NOMO-1 (cell line): ENCODE measurements around the gene MOSMO.
"Not testable (repeated sequence)": the region's sequence is repeated elsewhere in the genome, so short reads cannot be mapped to it uniquely, and the experiment has no call there.

Source experiments
- DNase-seq, 2 experiments: peaks; one replicate each; lab custom pipeline; 2025; ENCODE audit not compliant: unreplicated experiment in 2 of 2; lab: John Stamatoyannopoulos, UW

Gene MOSMO

GRCh38 chr16:22035153-22035552, 27.2 kb downstream of the MOSMO start:
- DNase-seq, result peak in 1 of 2 experiments; percentile 32

DNA sequence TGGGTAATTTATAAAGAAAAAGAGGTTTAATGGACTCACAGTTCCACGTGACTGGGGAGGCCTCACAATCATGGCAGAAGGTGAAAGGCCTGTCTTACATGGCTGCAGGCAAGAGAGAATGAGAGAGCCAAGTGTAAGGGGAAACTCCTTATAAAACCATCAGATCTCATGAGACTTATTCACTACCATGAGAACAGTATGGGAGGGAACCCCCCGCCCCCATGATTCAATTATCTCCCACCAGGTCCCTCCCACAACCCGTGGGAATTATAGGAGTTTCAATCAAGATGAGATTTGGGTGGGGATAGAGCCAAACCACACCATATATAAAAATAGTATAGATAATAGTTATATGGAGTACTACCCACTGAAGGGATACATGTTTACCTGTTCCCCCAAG, 36.0 kb downstream of the MOSMO start:
- DNase-seq, result not testable (repeated sequence)

DNA sequence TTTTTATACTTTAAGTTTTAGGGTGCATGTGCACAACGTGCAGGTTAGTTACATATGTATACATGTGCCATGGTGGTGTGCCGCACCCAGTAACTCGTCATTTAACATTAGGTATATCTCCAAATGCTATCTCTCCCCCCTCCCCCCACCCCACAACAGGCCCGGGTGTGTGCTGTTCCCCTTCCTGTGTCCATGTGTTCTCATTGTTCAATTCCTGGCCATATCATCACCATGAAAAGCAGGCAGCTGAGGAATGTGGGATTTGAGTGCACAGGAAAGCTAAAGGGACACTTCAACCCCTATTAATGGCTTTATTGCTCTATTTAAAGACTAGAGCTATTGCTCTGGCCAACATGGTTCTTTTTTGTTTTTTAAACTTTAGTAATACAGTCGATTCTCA, 38.0 kb downstream of the MOSMO start:
- DNase-seq, result not testable (repeated sequence)

DNA sequence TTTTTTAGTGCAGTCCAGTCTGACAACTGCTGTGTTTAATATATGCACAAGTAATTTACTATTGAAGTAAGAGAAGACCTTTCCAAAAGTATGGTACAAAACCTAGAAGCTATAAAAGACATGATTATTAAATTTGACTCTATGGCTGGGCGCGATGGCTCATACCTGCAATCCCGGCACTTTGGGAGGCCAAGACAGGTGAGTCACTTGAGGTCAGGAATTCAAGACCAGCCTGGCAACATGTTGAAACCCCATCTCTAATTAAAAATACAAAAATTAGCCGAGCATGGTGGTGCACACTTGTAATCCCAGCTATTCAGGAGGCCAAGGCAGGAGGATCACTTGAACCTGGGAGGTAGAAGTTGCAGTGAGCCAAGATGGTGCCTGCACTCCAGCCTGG, 43.1 kb downstream of the MOSMO start:
- no peak for DNase-seq

- DNase-seq, result no peak
These were observed 45.1 kb downstream of the MOSMO start for GRCh38 chr16:22052980-22053379.

DNA sequence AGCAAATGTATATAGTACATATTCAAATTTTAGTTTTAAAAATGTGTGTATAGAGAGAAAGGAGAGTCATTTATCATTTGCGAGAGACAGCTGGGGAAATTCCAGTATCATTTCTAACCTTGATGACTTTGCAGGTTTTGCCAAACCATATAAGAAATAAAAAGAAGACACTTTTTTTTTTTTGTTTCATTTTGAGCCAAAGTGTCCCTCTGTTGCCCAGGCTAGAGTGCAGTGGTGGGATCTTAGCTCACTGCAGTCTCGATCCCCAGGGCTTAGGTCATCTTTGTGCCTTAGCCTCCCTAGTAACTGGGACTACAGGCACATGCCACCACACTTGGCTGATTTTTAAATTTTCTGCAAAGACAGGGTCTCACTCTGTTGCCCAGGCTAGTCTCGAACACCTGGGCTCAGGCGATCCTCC, 46.0 kb downstream of the MOSMO start:
- DNase-seq, result no peak

GRCh38 chr16:22054847-22055590, 47.1 kb downstream of the MOSMO start:
- DNase-seq, result no peak

DNA sequence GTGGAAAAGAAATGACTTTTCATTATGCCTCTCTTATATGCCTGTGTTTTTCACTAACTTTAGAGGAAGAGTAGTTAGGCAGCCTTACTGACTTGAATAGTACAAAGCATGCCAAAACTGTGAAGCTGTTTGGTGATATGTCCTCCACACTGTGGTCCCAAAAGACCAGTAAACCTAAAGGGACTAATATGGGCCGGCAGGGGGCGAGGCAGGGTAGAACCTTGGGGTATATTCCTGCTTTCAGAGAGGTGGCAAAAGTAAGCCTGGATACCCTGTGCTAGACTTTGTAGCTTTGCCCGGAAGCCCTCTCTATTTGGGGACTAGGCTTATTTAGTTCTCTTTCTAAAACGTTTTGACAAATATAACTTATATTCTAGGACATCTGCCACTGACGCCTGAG, 48.0 kb downstream of the MOSMO start:
- DNase-seq, result no peak

- DNase-seq, result no peak
These were observed 56.1 kb downstream of the MOSMO start for GRCh38 chr16:22063888-22064467.

GRCh38 chr16:22065252-22065651, 57.3 kb downstream of the MOSMO start:
- peak in 1 of 2 experiments; percentile 28 for DNase-seq

GRCh38 chr16:22070361-22071330, 62.7 kb downstream of the MOSMO start:
- DNase-seq, result no peak

- DNase-seq, result no peak
These were observed 63.5 kb downstream of the MOSMO start for GRCh38 chr16:22071331-22071910.

GRCh38 chr16:22073350-22073749, 65.4 kb downstream of the MOSMO start:
- DNase-seq, result no peak

DNA sequence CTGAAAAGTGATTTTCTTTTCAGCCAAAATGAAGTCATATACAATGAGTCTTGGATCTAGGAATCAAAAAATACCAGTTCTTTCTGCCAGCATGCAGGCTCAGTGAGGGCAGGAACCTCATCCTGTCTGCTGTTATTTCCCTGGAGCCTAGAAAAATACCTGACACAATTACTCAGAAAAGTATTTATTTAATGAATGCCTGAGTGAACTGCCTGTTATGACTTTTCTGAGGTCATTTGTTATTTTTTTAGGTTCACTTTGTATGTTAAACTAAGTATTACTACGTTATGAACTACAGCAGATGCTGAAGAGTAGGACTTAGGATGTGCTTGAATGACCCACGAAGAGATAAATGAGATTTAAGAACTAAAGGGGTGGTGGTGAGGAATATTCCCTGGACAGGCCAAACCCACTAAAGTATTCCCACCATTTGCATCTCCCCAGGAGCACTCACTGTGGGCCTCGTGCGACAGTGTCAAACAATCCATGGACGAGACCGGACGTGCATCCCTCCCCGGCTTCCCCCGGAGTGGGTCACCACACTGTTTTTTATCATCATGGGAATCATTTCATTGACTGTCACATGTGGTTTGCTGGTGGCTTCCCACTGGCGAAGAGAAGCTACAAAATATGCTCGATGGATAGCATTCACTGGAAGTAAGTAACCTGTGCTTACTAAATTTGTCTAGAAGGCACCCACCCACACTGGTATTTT, 67.3 kb downstream of the MOSMO start:
- no peak for DNase-seq

- no peak for DNase-seq
These were observed 67.9 kb downstream of the MOSMO start for GRCh38 chr16:22075776-22076175.

GRCh38 chr16:22077700-22078313, 69.9 kb downstream of the MOSMO start:
- peak; percentile 37 to 63 for DNase-seq

DNA sequence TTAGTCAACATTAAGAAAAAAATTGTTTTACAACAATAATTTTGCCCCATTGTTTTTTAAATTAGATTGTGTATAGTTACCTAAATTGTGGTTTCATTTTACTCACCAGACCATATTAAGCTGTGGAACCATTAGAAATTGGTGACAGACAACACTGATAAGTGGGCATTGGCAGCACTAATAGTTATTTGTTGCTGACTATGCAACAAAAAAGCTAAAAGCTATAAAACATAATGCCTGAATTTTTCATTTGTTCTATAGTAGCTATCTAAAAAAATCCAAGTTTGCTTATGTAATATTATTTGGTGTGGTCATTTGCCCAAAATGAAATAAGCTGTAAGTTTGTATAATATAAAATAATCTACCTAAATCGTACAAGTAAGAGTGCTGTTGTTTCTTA, 70.7 kb downstream of the MOSMO start:
- no peak for DNase-seq

- DNase-seq, result no peak
These were observed 73.1 kb downstream of the MOSMO start for GRCh38 chr16:22081050-22081449.

GRCh38 chr16:22086440-22086839, 78.5 kb downstream of the MOSMO start:
- no peak for DNase-seq

- no peak for DNase-seq
These were observed 80.7 kb downstream of the MOSMO start for GRCh38 chr16:22088642-22089041.
